Gastroesophageal sphincter (tissue), 4 donors: ENCODE measurements around the gene CPT1A. TPM values are rescaled to one million over a fixed set of nuclear protein-coding genes. Genes with fewer than 3 reads are reported as not detected.

Experiments
- ATAC-seq: fragments of 150-250 bp; one replicate; pipeline ENCODE4 v1.9.1; 2016; ENCODE audit warnings: mild to moderate bottlenecking, moderate library complexity
- H3K27ac ChIP-seq, 4 donors: fragments of 200-600 bp; sonication (generic) in 3 of 4; 1 replicate in 3 of 4; 2 replicates in 1 of 4; pipeline ENCODE4 v1.5.1; 2016 to 2019
- H3K27me3 ChIP-seq: fragments of 200-600 bp; sonication (generic); one replicate; pipeline ENCODE4 v1.5.1; 2019
- H3K36me3 ChIP-seq, 2 donors: fragments of 200-600 bp; sonication (generic); one replicate each; pipeline ENCODE4 v1.5.1; 2019; ENCODE audit warnings: control low read depth in 1 of 2
- H3K4me1 ChIP-seq, 3 donors: fragments of 200-600 bp; sonication (generic); 1 replicate in 2 of 3; 2 replicates in 1 of 3; pipeline ENCODE4 v1.5.1; 2016 to 2019; ENCODE audit warnings: control low read depth in 2 of 3
- H3K4me3 ChIP-seq, 2 donors: fragments of 200-600 bp; sonication (generic); one replicate each; pipeline ENCODE4 v1.5.1; 2019; ENCODE audit warnings: mild to moderate bottlenecking in 1 of 2, moderate library complexity in 1 of 2
- H3K9me3 ChIP-seq, 3 donors: fragments of 200-600 bp; sonication (generic); one replicate each; pipeline ENCODE4 v1.5.1; 2017 to 2019; ENCODE audit warnings: control low read depth in 2 of 3
- EP300 ChIP-seq: sonication (generic); formaldehyde crosslinking; IDR thresholded peaks from one replicate; pipeline ENCODE4 v1.6.1; 2017; ENCODE audit warnings: antibody characterized with exemption, mild to moderate bottlenecking
- POLR2A ChIP-seq, 2 donors: fragments of 450-650 bp; IDR thresholded peaks; one replicate each; pipeline ENCODE4 v1.6.1; 2017; ENCODE audit warnings: antibody characterized with exemption in 2 of 2, mild to moderate bottlenecking in 2 of 2, moderate library complexity in 1 of 2
- POLR2AphosphoS5 ChIP-seq: sonication (generic); formaldehyde crosslinking; IDR thresholded peaks from one replicate; pipeline ENCODE4 v1.6.1; 2017; ENCODE audit warnings: antibody characterized with exemption
- WGBS, 2 donors: methylation state at CpG; one replicate each; pipeline ENCODE4 v1.1.5; 2018; ENCODE audit warnings: low coverage in 1 of 2; 5-methylcytosine and 5-hydroxymethylcytosine counted together
- total RNA-seq, 4 donors: library from RNA; depleted of rRNA; stranded (reverse); fragments of >200 nt; gene quantifications; one replicate each; pipeline ENCODE4 v1.1.0, GENCODE V29; 2016
- TF ChIP-seq, protein P1 (sequence below), 4 experiments: fragments of 200-600 bp in 2 of 4; fragments of 450-650 bp in 2 of 4; sonication (generic) in 1 of 4; IDR thresholded peaks; one replicate each; pipeline ENCODE4 v1.5.1; 2017 to 2019; ENCODE audit warnings: antibody characterized with exemption in 4 of 4, mild to moderate bottlenecking in 2 of 4, moderate library complexity in 2 of 4

CPT1A gene
- total RNA-seq, 4 donors from 2014 or later: 33.4 to 103 (median 74.7) TPM

DNA sequence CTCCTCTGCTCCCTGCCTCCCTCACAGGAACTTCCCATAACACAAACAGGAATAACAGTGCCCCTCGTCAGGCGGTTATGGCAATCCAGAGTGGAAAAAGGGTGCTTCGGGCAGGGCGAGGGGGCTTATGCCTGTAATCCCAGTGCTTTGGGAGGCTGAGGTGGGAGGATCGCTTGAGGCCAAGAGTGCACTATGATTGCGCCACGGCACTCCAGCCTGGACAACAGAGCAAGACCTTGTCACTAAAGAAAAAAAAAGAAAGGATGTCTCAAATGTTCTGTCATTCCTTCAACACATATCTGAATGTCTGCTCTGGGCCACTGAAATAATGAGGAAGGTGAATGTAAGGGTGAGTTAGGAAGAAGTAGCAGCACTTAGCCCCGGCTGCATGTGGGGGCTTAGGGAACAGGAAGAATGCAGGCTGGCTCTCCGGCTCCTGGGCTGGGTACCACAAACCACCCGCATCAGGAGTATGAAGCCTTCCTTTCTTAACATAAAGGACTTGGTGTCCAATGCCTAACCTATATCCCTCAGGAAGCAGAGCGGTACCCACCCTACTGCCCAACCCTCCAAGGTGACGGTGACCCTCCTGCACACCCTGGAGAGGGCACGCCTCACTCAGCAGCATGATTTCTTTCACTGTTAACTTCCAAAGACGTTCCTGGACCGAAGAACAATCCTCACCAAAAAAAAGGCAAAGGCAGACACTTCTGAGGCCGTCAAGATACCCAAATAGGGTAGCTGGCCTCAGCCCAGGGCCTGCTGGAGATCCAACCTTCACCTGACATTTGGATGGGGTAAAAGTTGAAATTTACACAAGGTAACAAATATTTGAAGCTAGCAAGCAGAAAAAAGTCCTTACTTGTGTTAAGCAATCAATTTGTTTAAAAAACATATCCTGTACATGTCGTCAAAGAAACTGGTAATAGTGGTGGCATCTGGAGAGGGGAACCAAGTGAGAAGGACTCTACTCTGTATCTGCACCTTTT lies 3.8 kb downstream of the CPT1A start:
- Histone ChIP-seq H3K27me3 (no peaks in the 10 kb centered on the region), H3K27ac (peak overlapping the region; percentile 49 to 99 (median 96)), H3K36me3 (no peaks in the 10 kb centered on the region), H3K9me3 (no peaks in the 10 kb centered on the region), H3K4me1 (peaks cover 14 to 92% (median 42%) of the 10 kb centered on the region in 3 donors), H3K4me3 (peak overlapping the region in 1 of 2 donors; percentile 96)
- 58 to 59% methylated on average over 3 to 7 of the region's 17 CpGs for WGBS, 2 donors
- TF ChIP-seq POLR2AphosphoS5 (no peak), POLR2A (IDR thresholded peaks at IDR 0.05) (no peak), EP300 (no peak)
- TF ChIP-seq, protein P1, sequence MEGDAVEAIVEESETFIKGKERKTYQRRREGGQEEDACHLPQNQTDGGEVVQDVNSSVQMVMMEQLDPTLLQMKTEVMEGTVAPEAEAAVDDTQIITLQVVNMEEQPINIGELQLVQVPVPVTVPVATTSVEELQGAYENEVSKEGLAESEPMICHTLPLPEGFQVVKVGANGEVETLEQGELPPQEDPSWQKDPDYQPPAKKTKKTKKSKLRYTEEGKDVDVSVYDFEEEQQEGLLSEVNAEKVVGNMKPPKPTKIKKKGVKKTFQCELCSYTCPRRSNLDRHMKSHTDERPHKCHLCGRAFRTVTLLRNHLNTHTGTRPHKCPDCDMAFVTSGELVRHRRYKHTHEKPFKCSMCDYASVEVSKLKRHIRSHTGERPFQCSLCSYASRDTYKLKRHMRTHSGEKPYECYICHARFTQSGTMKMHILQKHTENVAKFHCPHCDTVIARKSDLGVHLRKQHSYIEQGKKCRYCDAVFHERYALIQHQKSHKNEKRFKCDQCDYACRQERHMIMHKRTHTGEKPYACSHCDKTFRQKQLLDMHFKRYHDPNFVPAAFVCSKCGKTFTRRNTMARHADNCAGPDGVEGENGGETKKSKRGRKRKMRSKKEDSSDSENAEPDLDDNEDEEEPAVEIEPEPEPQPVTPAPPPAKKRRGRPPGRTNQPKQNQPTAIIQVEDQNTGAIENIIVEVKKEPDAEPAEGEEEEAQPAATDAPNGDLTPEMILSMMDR (IDR thresholded peaks at IDR 0.05): no peak
- ATAC-seq: no peak

- 65 to 100% methylated on average over 2 to 4 of the region's 4 CpGs for WGBS, 2 donors
- H3K4me3 ChIP-seq: no peak overlapping the region
- H3K36me3 ChIP-seq: peaks cover 0 to 2% of the 10 kb centered on the region in 2 donors
- peak overlapping the region in 3 of 4 donors; percentile 61 to 98 (median 95) for H3K27ac ChIP-seq
- TF ChIP-seq POLR2A (IDR thresholded peaks at IDR 0.05): no peak
- TF ChIP-seq, protein P1 (IDR thresholded peaks at IDR 0.05): no peak
- TF ChIP-seq EP300: no peak
- H3K4me1 ChIP-seq: peaks cover 16 to 98% (median 61%) of the 10 kb centered on the region in 3 donors
- H3K27me3 ChIP-seq: no peaks in the 10 kb centered on the region
- no peaks in the 10 kb centered on the region for H3K9me3 ChIP-seq
- no peak for ATAC-seq
These were observed 6.0 kb downstream of the CPT1A start for GRCh38 chr11:68835749-68836148.

GRCh38 chr11:68835328-68835727 lies 6.4 kb downstream of the CPT1A start:
- H3K27ac ChIP-seq: peak overlapping the region in 3 of 4 donors; percentile 61 to 98 (median 95)
- no peak overlapping the region for H3K4me3 ChIP-seq
- no peaks in the 10 kb centered on the region for H3K27me3 ChIP-seq
- 82 to 97% methylated on average over 3 to 4 of the region's 5 CpGs for WGBS, 2 donors
- ATAC-seq: no peak
- peaks cover 16 to 98% (median 66%) of the 10 kb centered on the region in 3 donors for H3K4me1 ChIP-seq
- TF ChIP-seq POLR2AphosphoS5 (no peak), POLR2A (IDR thresholded peaks at IDR 0.05) (no peak), EP300 (no peak)
- TF ChIP-seq, protein P1 (IDR thresholded peaks at IDR 0.05): no peak
- peaks cover 0 to 7% of the 10 kb centered on the region in 2 donors for H3K36me3 ChIP-seq
- no peaks in the 10 kb centered on the region for H3K9me3 ChIP-seq

- 47 to 54% methylated on average over 2 to 4 of the region's 8 CpGs for WGBS, 2 donors
- no peaks in the 10 kb centered on the region for H3K27me3 ChIP-seq
- peaks cover 10 to 100% (median 78%) of the 10 kb centered on the region in 3 donors for H3K4me1 ChIP-seq
- peaks cover 0 to 18% of the 10 kb centered on the region in 2 donors for H3K36me3 ChIP-seq
- no peak overlapping the region for H3K4me3 ChIP-seq
- H3K9me3 ChIP-seq: no peaks in the 10 kb centered on the region
- H3K27ac ChIP-seq: peak overlapping the region in 3 of 4 donors; percentile 42 to 73 (median 52)
- no peak for TF ChIP-seq POLR2A (IDR thresholded peaks at IDR 0.05)
- TF ChIP-seq POLR2AphosphoS5: peak; percentile 68
- TF ChIP-seq, protein P1 (IDR thresholded peaks at IDR 0.05): peak in 1 of 4 experiments; percentile 4
- ATAC-seq: peak; percentile 62
These were observed 9.1 kb downstream of the CPT1A start for GRCh38 chr11:68832476-68833181.
